ENCODE data around the gene SLC35F3. TPM values are rescaled to one million over a fixed set of nuclear protein-coding genes. Genes with fewer than 3 reads are reported as not detected.
A peak's percentile ranks its signal among the peaks of the same experiment; 100 is the strongest.

Gene SLC35F3
- total and polyA plus RNA-seq, 8 donors, result 1.4 to 7.1 (median 2.5) TPM

- H3K36me3 ChIP-seq, result no peaks in the 10 kb centered on the region
- DNase-seq (no peak), ATAC-seq (no peak), FAIRE-seq (no peak)
- intact Hi-C loops (cut with DNase I), result no loop called here
- 81 to 83% methylated on average over 5 of the region's 5 CpGs for WGBS, 2 donors
- H3K4me3 ChIP-seq, result no peak overlapping the region
- no peak for TF ChIP-seq CTCF (IDR thresholded peaks at IDR 0.05)
- no peaks in the 10 kb centered on the region for H3K4me1 ChIP-seq
- H3K27ac ChIP-seq, result no peak overlapping the region
- H3K27me3 ChIP-seq, result no peaks in the 10 kb centered on the region
- H3K9me3 ChIP-seq, result no peaks in the 10 kb centered on the region
Observed at GRCh38 chr1:234226113-234226818, 321.8 kb downstream of the SLC35F3 start.

- no peak for TF ChIP-seq CTCF (IDR thresholded peaks at IDR 0.05)
- no peak overlapping the region for H3K27ac ChIP-seq
- H3K9me3 ChIP-seq, result no peaks in the 10 kb centered on the region
- no peak overlapping the region for H3K4me3 ChIP-seq
- no peak for ATAC-seq
- no peaks in the 10 kb centered on the region for H3K4me1 ChIP-seq
- intact Hi-C loops (cut with DNase I), result no loop called here
- 92 to 96% methylated on average over 10 of the region's 10 CpGs for WGBS, 2 donors
- no peak for FAIRE-seq
- no peaks in the 10 kb centered on the region for H3K27me3 ChIP-seq
- no peak for DNase-seq
- H3K36me3 ChIP-seq, result no peaks in the 10 kb centered on the region
Observed at GRCh38 chr1:234226819-234227165, 322.3 kb downstream of the SLC35F3 start.

DNA sequence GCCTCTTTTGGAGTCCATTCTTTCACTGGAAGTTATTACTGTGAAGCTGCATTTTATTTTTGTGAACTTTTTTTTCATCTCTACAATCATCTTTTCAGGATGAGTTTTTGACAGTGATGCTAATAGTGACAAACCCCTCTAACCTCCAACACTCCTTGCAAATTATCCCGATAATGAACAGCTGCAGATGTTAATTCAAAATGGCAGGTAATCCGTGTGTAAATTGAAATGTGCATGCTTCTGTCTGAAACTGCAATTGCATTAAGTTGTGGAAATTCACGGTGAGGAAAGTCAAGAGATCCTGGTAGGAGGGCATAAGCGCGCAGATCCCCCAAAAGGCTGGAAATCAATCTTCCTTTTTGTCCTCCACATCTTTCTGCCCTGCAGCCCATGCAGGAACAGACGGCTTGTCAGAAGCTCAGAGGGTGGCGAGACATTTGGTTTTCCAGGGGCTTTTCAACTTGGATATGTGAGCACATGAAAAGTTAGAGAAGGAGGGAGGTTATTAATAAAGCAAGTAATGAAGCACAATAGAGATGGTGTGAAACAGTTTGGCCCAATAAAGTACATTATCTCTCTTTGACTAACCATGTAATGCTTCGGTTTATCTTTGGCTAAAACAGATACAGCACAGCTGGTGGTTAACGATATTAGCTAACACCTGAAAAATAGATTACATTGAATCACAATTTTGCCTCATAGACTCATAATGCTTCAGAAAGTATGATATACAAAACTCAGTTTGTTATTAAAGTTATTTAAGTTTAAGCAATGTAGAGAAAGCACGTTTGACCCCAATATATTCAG is 325.3 kb downstream of the SLC35F3 start:
- 69 to 71% methylated on average over 10 of the region's 10 CpGs for WGBS, 2 donors
- intact Hi-C loops (cut with DNase I), result no loop called here
- no peaks in the 10 kb centered on the region for H3K27me3 ChIP-seq
- DNase-seq (no peak), ATAC-seq (no peak), FAIRE-seq (no peak)
- no peak for TF ChIP-seq CTCF (IDR thresholded peaks at IDR 0.05)
- no peak overlapping the region for H3K27ac ChIP-seq
- no peaks in the 10 kb centered on the region for H3K4me1 ChIP-seq
- no peaks in the 10 kb centered on the region for H3K9me3 ChIP-seq
- no peaks in the 10 kb centered on the region for H3K36me3 ChIP-seq
- no peak overlapping the region for H3K4me3 ChIP-seq

GRCh38 chr1:234230414-234230862 is 326.0 kb downstream of the SLC35F3 start:
- H3K36me3 ChIP-seq, result no peaks in the 10 kb centered on the region
- H3K27ac ChIP-seq, result no peak overlapping the region
- WGBS, 2 donors, result 16 to 24% methylated on average over 10 of the region's 10 CpGs
- no peak for TF ChIP-seq CTCF (IDR thresholded peaks at IDR 0.05)
- H3K27me3 ChIP-seq, result no peaks in the 10 kb centered on the region
- intact Hi-C loops (cut with DNase I), result no loop called here
- H3K9me3 ChIP-seq, result no peaks in the 10 kb centered on the region
- no peaks in the 10 kb centered on the region for H3K4me1 ChIP-seq
- DNase-seq (no peak), ATAC-seq (peak in 3 of 4 donors; percentile 50 to 76 (median 74)), FAIRE-seq (no peak)
- H3K4me3 ChIP-seq, result no peak overlapping the region
